B cell (primary cell): ENCODE results near the gene ZNF579. TPM values are rescaled to one million over a fixed set of nuclear protein-coding genes. Genes with fewer than 3 reads are reported as not detected.
A peak's percentile ranks its signal among the peaks of the same experiment; 100 is the strongest.

Experiments used
- ATAC-seq: fragments of 200-7000 bp; cut with Tn5 transposase; one replicate; pipeline ENCODE4 v1.10.0; 2021; ENCODE audit warnings: low read depth, mild to moderate bottlenecking, moderate number of reproducible peaks, moderate library complexity
- CTCF ChIA-PET: fragments of 350-600 bp; sonication (Branson Sonifier 250); formaldehyde crosslinking; loops from one replicate; lab custom pipeline; 2021; ENCODE audit warnings: antibody characterized with exemption, inconsistent platforms; lab: Charles Lee
- POLR2A ChIA-PET: fragments of 350-600 bp; sonication (Branson Sonifier 250); formaldehyde crosslinking; loops from one replicate; lab custom pipeline; 2021; ENCODE audit warnings: antibody characterized with exemption; lab: Charles Lee
- DNase-seq: peaks from one replicate; pipeline ENCODE4 v3.0.0; 2013
- H2AFZ ChIP-seq: 2 replicates; pipeline ENCODE4 v1.6.1; 2012; ENCODE audit warnings: mild to moderate bottlenecking, low read depth, low read length; ENCODE audit not compliant: insufficient read depth, poor library complexity, severe bottlenecking
- H3K27ac ChIP-seq, 2 donors: 1 replicate in 1 of 2; 2 replicates in 1 of 2; pipeline ENCODE4 v1.5.1; 2012 to 2013; ENCODE audit warnings: low read length in 2 of 2, mild to moderate bottlenecking in 2 of 2, moderate library complexity in 1 of 2
- H3K27me3 ChIP-seq, 4 experiments: fragments of 200-600 bp in 1 of 4; sonication (generic) in 1 of 4; replicated peaks in 1 of 4; 1 replicate in 2 of 4; 2 replicates in 2 of 4; pipeline versions ENCODE4 v1.6.1 to v1.7.0; 2013 to 2016; ENCODE audit warnings: low read length in 3 of 4, mild to moderate bottlenecking in 2 of 4, mixed read lengths in 1 of 4, moderate library complexity in 1 of 4; ENCODE audit not compliant: insufficient read depth in 4 of 4, control insufficient read depth in 3 of 4; ENCODE audit errors: control extremely low read depth in 1 of 4
- H3K36me3 ChIP-seq, 2 experiments: replicated peaks in 1 of 2; 1 replicate in 1 of 2; 2 replicates in 1 of 2; pipeline versions ENCODE4 v1.6.1 to v1.7.1; 2013; ENCODE audit warnings: low read length in 1 of 2; ENCODE audit not compliant: insufficient read depth in 2 of 2, control insufficient read depth in 1 of 2; ENCODE audit errors: control extremely low read depth in 1 of 2, extremely low read depth in 1 of 2
- H3K4me1 ChIP-seq, 2 donors: fragments of 200-600 bp in 1 of 2; sonication (generic) in 1 of 2; 1 replicate in 1 of 2; 2 replicates in 1 of 2; pipeline versions ENCODE4 v1.5.1 to v1.6.1; 2013 to 2017; ENCODE audit warnings: low read length in 2 of 2; ENCODE audit not compliant: control insufficient read depth in 2 of 2, insufficient read depth in 2 of 2
- H3K4me2 ChIP-seq: replicated peaks from 2 replicates; pipeline ENCODE3; 2012; ENCODE audit warnings: mild to moderate bottlenecking, low read depth, low read length; ENCODE audit not compliant: poor library complexity, severe bottlenecking
- H3K4me3 ChIP-seq, 5 experiments: fragments of 200-600 bp in 1 of 5; sonication (generic) in 1 of 5; 1 replicate in 3 of 5; 2 replicates in 2 of 5; pipeline versions ENCODE4 v1.5.1 to v1.7.0; 2011 to 2016; ENCODE audit warnings: low read length in 4 of 5, mild to moderate bottlenecking in 4 of 5, low read depth in 2 of 5, control low read depth in 1 of 5, moderate library complexity in 1 of 5; ENCODE audit not compliant: insufficient read depth in 1 of 5; ENCODE audit errors: control extremely low read depth in 1 of 5, extremely low read depth in 1 of 5
- H3K79me2 ChIP-seq: fragments of 200-600 bp; sonication (generic); one replicate; pipeline ENCODE4 v1.6.0; 2016; ENCODE audit warnings: low read length; ENCODE audit not compliant: control insufficient read depth, insufficient read depth
- H3K9ac ChIP-seq: fragments of 200-600 bp; sonication (generic); 2 replicates; pipeline ENCODE4 v1.6.1; 2017; ENCODE audit warnings: mild to moderate bottlenecking, low read length, moderate library complexity
- H3K9me3 ChIP-seq, 3 donors: one replicate each; pipeline versions ENCODE4 v1.6.1 to v1.7.1; 2013; ENCODE audit warnings: low read length in 2 of 3; ENCODE audit not compliant: control insufficient read depth in 2 of 3, insufficient read depth in 1 of 3; ENCODE audit errors: control extremely low read depth in 1 of 3
- H4K20me1 ChIP-seq: 2 replicates; pipeline ENCODE4 v1.6.0; 2012; ENCODE audit warnings: mild to moderate bottlenecking, low read length; ENCODE audit not compliant: insufficient read depth, control insufficient read depth, poor library complexity, severe bottlenecking
- H3K27ac Mint-ChIP-seq: one replicate; pipeline ENCODE4 v1.8.0; 2021; ENCODE audit warnings: mixed read lengths
- H3K27me3 Mint-ChIP-seq: one replicate; pipeline ENCODE4 v1.8.0; 2021; ENCODE audit warnings: mixed read lengths
- H3K4me1 Mint-ChIP-seq: one replicate; pipeline ENCODE4 v1.8.0; 2021; ENCODE audit warnings: mixed read lengths
- H3K4me3 Mint-ChIP-seq: one replicate; pipeline ENCODE4 v1.8.0; 2021; ENCODE audit warnings: mixed read lengths
- H3K9me3 Mint-ChIP-seq: one replicate; pipeline ENCODE4 v1.8.0; 2022; ENCODE audit warnings: mixed read lengths; ENCODE audit not compliant: insufficient read depth
- CTCF ChIP-seq: fragments of 200-600 bp; IDR thresholded peaks from one replicate; pipeline ENCODE4 v1.8.0; 2022; ENCODE audit warnings: antibody characterized with exemption, mild to moderate bottlenecking
- EZH2 ChIP-seq: IDR thresholded peaks from 2 replicates; pipeline ENCODE4 v1.6.1; 2012; ENCODE audit warnings: borderline replicate concordance, low read depth, mild to moderate bottlenecking, moderate library complexity, low read length; ENCODE audit not compliant: insufficient read depth, poor library complexity, severe bottlenecking
- WGBS: methylation state at CpG from one replicate; pipeline ENCODE4 v1.1.5; 2013; ENCODE audit warnings: missing lambda C conversion rate; ENCODE audit not compliant: insufficient coverage; 5-methylcytosine and 5-hydroxymethylcytosine counted together
- intact Hi-C: fragments of 100-400 bp; cut with micrococcal nuclease; formaldehyde crosslinking; loops from one replicate; pipeline ENCODE4 v1.10.0; 2022
- polyA plus RNA-seq: library from polyadenylated mRNA; depleted of rRNA; stranded (reverse); fragments of >200 nt; gene quantifications from 2 replicates; pipeline ENCODE4 v1.2.3, GENCODE V29; 2012
- total RNA-seq, 2 donors: library from RNA; stranded (reverse); fragments of 120-200 nt in 1 of 2; gene quantifications; 1 replicate in 1 of 2; 2 replicates in 1 of 2; pipeline versions ENCODE4 v1.2.3 to v1.2.4, GENCODE V29; 2013 to 2022

The ZNF579 gene
- total and polyA plus RNA-seq, 2 donors (not counting 1 experiment from before 2014, with no cell fraction given): 3.7 to 10.3 TPM

DNA sequence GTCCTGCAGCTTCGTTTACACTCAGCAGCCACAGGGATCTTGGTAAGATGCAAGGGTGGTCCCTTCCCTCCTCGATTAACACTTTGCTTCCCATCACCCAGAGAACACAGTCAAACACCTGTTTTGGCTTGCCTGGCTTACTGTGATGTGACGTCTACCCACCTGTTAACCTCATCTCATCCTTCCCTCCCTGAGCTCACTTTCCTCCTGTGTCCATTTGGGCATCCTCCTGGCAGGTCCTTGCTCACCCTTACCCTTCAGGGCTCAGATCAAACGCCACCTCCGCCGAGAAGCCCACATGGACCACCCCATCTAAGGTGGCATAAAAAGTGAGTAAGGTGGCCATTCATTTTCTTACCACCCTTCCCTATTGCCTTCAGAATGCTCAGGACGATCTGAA lies 9.5 kb upstream of the ZNF579 start:
- no peak overlapping the region for H3K9ac ChIP-seq
- H3K27me3 ChIP-seq: no peaks in the 10 kb centered on the region
- no peaks in the 10 kb centered on the region for H3K27me3 Mint-ChIP-seq
- intact Hi-C loops: no loop called here
- H3K4me1 Mint-ChIP-seq: peaks cover 22% of the 10 kb centered on the region
- TF ChIP-seq EZH2 (no peak), CTCF (no peak)
- no peaks in the 10 kb centered on the region for H3K9me3 Mint-ChIP-seq
- ATAC-seq: no peak
- H3K27ac Mint-ChIP-seq: no peak overlapping the region
- H3K4me3 Mint-ChIP-seq: no peak overlapping the region
- H3K4me3 ChIP-seq: no peak overlapping the region
- CTCF ChIA-PET: no interaction called here
- DNase-seq: no peak
- H3K36me3 ChIP-seq: peaks cover 0 to 3% of the 10 kb centered on the region in 2 experiments
- H3K9me3 ChIP-seq: no peaks in the 10 kb centered on the region
- H4K20me1 ChIP-seq: no peaks in the 10 kb centered on the region
- H3K4me2 ChIP-seq: no peak overlapping the region
- no peak overlapping the region for H2AFZ ChIP-seq
- no peaks in the 10 kb centered on the region for H3K79me2 ChIP-seq
- H3K4me1 ChIP-seq: peaks cover 24 to 27% of the 10 kb centered on the region in 2 donors
- 71% methylated on average over 4 of the region's 7 CpGs for WGBS
- POLR2A ChIA-PET: no interaction called here
- no peak overlapping the region for H3K27ac ChIP-seq

DNA sequence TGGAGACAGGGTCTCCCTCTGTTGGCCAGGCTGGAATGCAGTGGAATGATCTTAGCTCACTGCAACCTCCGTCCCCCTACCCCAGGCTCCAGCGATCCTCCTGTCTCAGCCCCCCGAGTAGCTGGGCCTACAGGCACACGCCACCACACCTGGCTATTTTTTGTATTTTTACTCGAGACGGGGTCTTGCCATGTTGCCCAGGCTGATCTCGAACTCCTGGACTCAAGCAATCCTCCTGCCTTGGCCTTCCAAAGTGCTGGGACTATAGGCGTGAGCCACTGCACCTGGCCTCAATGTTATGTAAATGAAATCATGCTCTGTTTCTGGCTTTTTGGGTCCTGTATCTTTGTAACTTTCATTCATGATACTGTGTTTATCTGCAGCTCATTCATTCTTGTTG lies 8.1 kb upstream of the ZNF579 start:
- CTCF ChIA-PET: interaction anchor here (1.3 kb wide), 1 partner anchor 51 kb away, joined by 3 read pairs; no protein-coding TSS in a partner anchor

More for the DNA sequence above, 8.1 kb upstream of the ZNF579 start:
- no peaks in the 10 kb centered on the region for H3K79me2 ChIP-seq
- H3K4me2 ChIP-seq: no peak overlapping the region
- no peak for ATAC-seq
- intact Hi-C loops: no loop called here
- H3K36me3 ChIP-seq: no peaks in the 10 kb centered on the region
- no peaks in the 10 kb centered on the region for H4K20me1 ChIP-seq
- peaks cover 24 to 27% of the 10 kb centered on the region in 2 donors for H3K4me1 ChIP-seq
- no peak overlapping the region for H3K4me3 ChIP-seq
- peaks cover 24% of the 10 kb centered on the region for H3K4me1 Mint-ChIP-seq
- no peak overlapping the region for H3K27ac ChIP-seq
- 96% methylated on average over 8 of the region's 8 CpGs for WGBS
- H3K27ac Mint-ChIP-seq: no peak overlapping the region
- POLR2A ChIA-PET: interaction anchor here (0.5 to 0.7 kb wide), 2 partner anchors 232 to 590 kb away, joined by 3 to 6 read pairs; no protein-coding TSS in a partner anchor
- no peak overlapping the region for H3K9ac ChIP-seq
- H3K4me3 Mint-ChIP-seq: peak overlapping the region; percentile 26
- no peak for DNase-seq
- no peak for TF ChIP-seq CTCF
- no peak for TF ChIP-seq EZH2
- no peak overlapping the region for H2AFZ ChIP-seq
- no peaks in the 10 kb centered on the region for H3K9me3 ChIP-seq
- H3K27me3 ChIP-seq: no peaks in the 10 kb centered on the region
- H3K27me3 Mint-ChIP-seq: no peaks in the 10 kb centered on the region
- H3K9me3 Mint-ChIP-seq: no peaks in the 10 kb centered on the region
